ENCODE data around the gene ITPR2.

ITPR2 gene

GRCh38 chr12:26455936-26456574 is 376.9 kb downstream of the ITPR2 start:
- TF ChIP-seq, protein P1, sequence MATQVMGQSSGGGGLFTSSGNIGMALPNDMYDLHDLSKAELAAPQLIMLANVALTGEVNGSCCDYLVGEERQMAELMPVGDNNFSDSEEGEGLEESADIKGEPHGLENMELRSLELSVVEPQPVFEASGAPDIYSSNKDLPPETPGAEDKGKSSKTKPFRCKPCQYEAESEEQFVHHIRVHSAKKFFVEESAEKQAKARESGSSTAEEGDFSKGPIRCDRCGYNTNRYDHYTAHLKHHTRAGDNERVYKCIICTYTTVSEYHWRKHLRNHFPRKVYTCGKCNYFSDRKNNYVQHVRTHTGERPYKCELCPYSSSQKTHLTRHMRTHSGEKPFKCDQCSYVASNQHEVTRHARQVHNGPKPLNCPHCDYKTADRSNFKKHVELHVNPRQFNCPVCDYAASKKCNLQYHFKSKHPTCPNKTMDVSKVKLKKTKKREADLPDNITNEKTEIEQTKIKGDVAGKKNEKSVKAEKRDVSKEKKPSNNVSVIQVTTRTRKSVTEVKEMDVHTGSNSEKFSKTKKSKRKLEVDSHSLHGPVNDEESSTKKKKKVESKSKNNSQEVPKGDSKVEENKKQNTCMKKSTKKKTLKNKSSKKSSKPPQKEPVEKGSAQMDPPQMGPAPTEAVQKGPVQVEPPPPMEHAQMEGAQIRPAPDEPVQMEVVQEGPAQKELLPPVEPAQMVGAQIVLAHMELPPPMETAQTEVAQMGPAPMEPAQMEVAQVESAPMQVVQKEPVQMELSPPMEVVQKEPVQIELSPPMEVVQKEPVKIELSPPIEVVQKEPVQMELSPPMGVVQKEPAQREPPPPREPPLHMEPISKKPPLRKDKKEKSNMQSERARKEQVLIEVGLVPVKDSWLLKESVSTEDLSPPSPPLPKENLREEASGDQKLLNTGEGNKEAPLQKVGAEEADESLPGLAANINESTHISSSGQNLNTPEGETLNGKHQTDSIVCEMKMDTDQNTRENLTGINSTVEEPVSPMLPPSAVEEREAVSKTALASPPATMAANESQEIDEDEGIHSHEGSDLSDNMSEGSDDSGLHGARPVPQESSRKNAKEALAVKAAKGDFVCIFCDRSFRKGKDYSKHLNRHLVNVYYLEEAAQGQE (IDR thresholded peaks at IDR 0.05; ENCODE audit: insufficient read depth in 1 of 2, low read depth in 2 of 2, low read length in 2 of 2): no peak
- TF ChIP-seq FOXP2 (optimal IDR thresholded peaks at IDR 0.05; ENCODE audit: borderline replicate concordance, extremely low read depth, extremely low read length, insufficient read depth) (no peak), POLR2AphosphoS5 (IDR thresholded peaks at IDR 0.05; ENCODE audit: low read depth, low read length) (no peak), TAF1 (IDR thresholded peaks at IDR 0.05; ENCODE audit: borderline replicate concordance, insufficient read depth, low read length) (no peak), SIN3A (IDR thresholded peaks at IDR 0.05; ENCODE audit: borderline replicate concordance, insufficient read depth, low read length) (no peak)

DNA sequence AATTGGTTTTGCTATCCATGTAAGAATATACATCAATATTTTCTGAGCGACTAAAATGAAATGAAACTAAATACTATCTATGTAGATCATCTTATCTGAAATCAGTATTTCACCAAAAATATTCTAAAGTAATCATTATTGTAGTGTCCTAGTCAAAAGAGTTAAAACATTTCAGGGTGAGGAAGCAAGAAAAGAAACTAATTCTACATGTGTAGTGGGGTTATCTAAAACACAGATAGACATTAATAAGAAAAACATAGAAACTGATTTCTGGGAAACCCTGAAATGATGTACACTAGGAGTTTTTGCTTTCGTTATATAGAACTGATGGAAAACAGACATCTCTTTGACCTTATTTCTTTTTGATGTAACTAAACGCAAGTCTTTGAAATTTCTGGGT is 379.7 kb downstream of the ITPR2 start:
- TF ChIP-seq FOXP2 (optimal IDR thresholded peaks at IDR 0.05; ENCODE audit: borderline replicate concordance, extremely low read depth, extremely low read length, insufficient read depth) (no peak), TAF1 (IDR thresholded peaks at IDR 0.05; ENCODE audit: borderline replicate concordance, insufficient read depth, low read length) (no peak), POLR2AphosphoS5 (IDR thresholded peaks at IDR 0.05; ENCODE audit: low read depth, low read length) (no peak), SIN3A (IDR thresholded peaks at IDR 0.05; ENCODE audit: borderline replicate concordance, insufficient read depth, low read length) (no peak)
- TF ChIP-seq, protein P1 (IDR thresholded peaks at IDR 0.05; ENCODE audit: insufficient read depth in 1 of 2, low read depth in 2 of 2, low read length in 2 of 2): no peak

- no peak for TF ChIP-seq FOXP2 (optimal IDR thresholded peaks at IDR 0.05; ENCODE audit: borderline replicate concordance, extremely low read depth, extremely low read length, insufficient read depth)
Observed at GRCh38 chr12:26452511-26452910, 380.5 kb downstream of the ITPR2 start.

DNA sequence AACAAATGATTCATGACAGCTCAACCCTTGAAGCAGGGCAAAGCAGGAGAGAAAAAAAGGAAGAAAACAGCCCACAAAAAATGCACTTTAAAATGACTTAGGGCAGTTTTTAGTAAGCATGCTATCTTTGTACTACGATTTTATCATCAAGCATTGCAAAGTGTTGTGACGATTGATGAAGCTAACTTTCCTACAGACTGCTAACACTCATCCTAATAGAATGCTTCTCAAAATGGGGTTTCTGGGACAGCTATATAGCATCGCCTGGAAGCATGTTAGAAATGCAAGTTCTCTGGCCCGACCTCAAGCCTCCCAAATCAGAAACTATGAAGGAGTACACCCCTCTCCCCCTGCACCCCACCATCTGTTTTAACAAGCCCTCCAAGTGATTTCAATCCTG is 381.2 kb downstream of the ITPR2 start:
- no peak for TF ChIP-seq TAF1 (IDR thresholded peaks at IDR 0.05; ENCODE audit: borderline replicate concordance, insufficient read depth, low read length)
- no peak for TF ChIP-seq POLR2AphosphoS5 (IDR thresholded peaks at IDR 0.05; ENCODE audit: low read depth, low read length)
- TF ChIP-seq, protein P1 (IDR thresholded peaks at IDR 0.05; ENCODE audit: insufficient read depth in 1 of 2, low read depth in 2 of 2, low read length in 2 of 2): no peak
- no peak for TF ChIP-seq SIN3A (IDR thresholded peaks at IDR 0.05; ENCODE audit: borderline replicate concordance, insufficient read depth, low read length)
- TF ChIP-seq FOXP2 (optimal IDR thresholded peaks at IDR 0.05; ENCODE audit: borderline replicate concordance, extremely low read depth, extremely low read length, insufficient read depth): no peak

- TF ChIP-seq SIN3A (IDR thresholded peaks at IDR 0.05; ENCODE audit: borderline replicate concordance, insufficient read depth, low read length) (no peak), TAF1 (IDR thresholded peaks at IDR 0.05; ENCODE audit: borderline replicate concordance, insufficient read depth, low read length) (no peak), FOXP2 (optimal IDR thresholded peaks at IDR 0.05; ENCODE audit: borderline replicate concordance, extremely low read depth, extremely low read length, insufficient read depth) (no peak), POLR2AphosphoS5 (IDR thresholded peaks at IDR 0.05; ENCODE audit: low read depth, low read length) (no peak)
- TF ChIP-seq, protein P1 (IDR thresholded peaks at IDR 0.05; ENCODE audit: insufficient read depth in 1 of 2, low read depth in 2 of 2, low read length in 2 of 2): no peak
Observed at GRCh38 chr12:26445909-26446308, 387.1 kb downstream of the ITPR2 start.

Measured in PFSK-1 (cell line).